HepG2 (cell line): Measurements from ENCODE around the gene EPHA6. TPM values are rescaled to one million over a fixed set of nuclear protein-coding genes. Genes with fewer than 3 reads are reported as not detected.

Experiments used
- ATAC-seq: fragments of 200-7000 bp; cut with Tn5 transposase; 3 replicates; pipeline ENCODE4 v1.9.1; 2020; ENCODE audit warnings: mild to moderate bottlenecking, moderate library complexity
- BruUV-seq: library from RNA; stranded (reverse); fragments of 400-500 nt; replicated peaks from 2 replicates; lab custom pipeline; 2021; lab: Mats Ljungman, UMichigan
- CTCF ChIA-PET: fragments of 300-600 bp; formaldehyde crosslinking; extraction: SDS; loops from one replicate; lab custom pipeline; 2021; ENCODE audit warnings: low total read pairs, inconsistent platforms, low intra/inter-chr PET ratio; lab: Yijun Ruan, JAX
- POLR2A ChIA-PET: fragments of 350-600 bp; sonication (Branson Sonifier 250); formaldehyde crosslinking; loops from one replicate; lab custom pipeline; 2020; ENCODE audit warnings: antibody characterized with exemption, inconsistent platforms; lab: Yijun Ruan, JAX
- DNase-seq: peaks from one replicate; pipeline ENCODE4 v3.0.0-alpha.2; 2015; ENCODE audit warnings: low spot score
- FAIRE-seq: peaks from 3 replicates; lab custom pipeline; 2011; peaks lifted over from hg19 to GRCh38; lab: Jason Lieb, UNC
- H2AFZ ChIP-seq: one replicate; pipeline ENCODE4 v1.6.1; 2011; ENCODE audit warnings: low read length, inconsistent platforms
- H3K27ac ChIP-seq: fragments of 300-600 bp; 3 replicates; pipeline ENCODE4 v1.8.0; 2011; ENCODE audit warnings: mixed run types, mild to moderate bottlenecking, mixed read lengths, low read length, inconsistent platforms; ENCODE audit not compliant: insufficient read depth; ENCODE audit errors: extremely low read length
- H3K27me3 ChIP-seq, 2 experiments: fragments of 200-600 bp in 1 of 2; 2 replicates in 1 of 2; 3 replicates in 1 of 2; pipeline versions ENCODE4 v1.6.0 to v1.8.0; 2011; ENCODE audit warnings: low read length in 2 of 2, mild to moderate bottlenecking in 2 of 2, moderate library complexity in 2 of 2, inconsistent platforms in 1 of 2; ENCODE audit not compliant: insufficient read depth in 2 of 2, control insufficient read depth in 1 of 2
- H3K36me3 ChIP-seq, 2 experiments: fragments of 200-600 bp in 1 of 2; replicated peaks in 1 of 2; 2 replicates in 1 of 2; 3 replicates in 1 of 2; pipeline versions ENCODE4 v1.5.1 to v1.8.0; 2011; ENCODE audit warnings: low read length in 2 of 2, inconsistent platforms in 1 of 2; ENCODE audit not compliant: insufficient read depth in 2 of 2, control insufficient read depth in 1 of 2
- H3K4me1 ChIP-seq: 2 replicates; pipeline ENCODE4 v1.5.1; 2012; ENCODE audit warnings: low read length, inconsistent platforms; ENCODE audit not compliant: insufficient read depth
- H3K4me2 ChIP-seq: 2 replicates; pipeline ENCODE4 v1.6.0; 2011; ENCODE audit warnings: low read depth, low read length, inconsistent platforms
- H3K4me3 ChIP-seq, 3 experiments: fragments of 200-600 bp in 1 of 3; sonication (generic), shearing (Covaris generic) in 1 of 3; replicated peaks in 1 of 3; 2 replicates each; pipeline ENCODE4 v1.5.1; 2011 to 2016; ENCODE audit warnings: low read length in 3 of 3, inconsistent platforms in 2 of 3, low read depth in 2 of 3, mild to moderate bottlenecking in 2 of 3, control low read depth in 1 of 3, mixed read lengths in 1 of 3; ENCODE audit not compliant: insufficient read depth in 1 of 3
- H3K79me2 ChIP-seq: one replicate; pipeline ENCODE4 v1.6.1; 2011; ENCODE audit warnings: low read length, inconsistent platforms; ENCODE audit not compliant: insufficient read depth
- H3K9ac ChIP-seq: 2 replicates; pipeline ENCODE4 v1.6.0; 2011; ENCODE audit warnings: mild to moderate bottlenecking, low read depth, low read length, inconsistent platforms; ENCODE audit not compliant: insufficient read depth
- H3K9me3 ChIP-seq: 2 replicates; pipeline ENCODE4 v1.5.1; 2012; ENCODE audit warnings: mild to moderate bottlenecking, low read length
- H4K20me1 ChIP-seq: 2 replicates; pipeline ENCODE4 v1.6.0; 2011; ENCODE audit warnings: inconsistent platforms, mild to moderate bottlenecking, low read length, moderate library complexity; ENCODE audit not compliant: insufficient read depth
- EEA1 ChIP-seq: sonication (generic); formaldehyde crosslinking; IDR thresholded peaks from 2 replicates; pipeline ENCODE4 v1.5.1; 2020; ENCODE audit warnings: mild to moderate bottlenecking, missing genetic modification reagents, borderline replicate concordance
- MAFK ChIP-seq, 2 experiments: IDR thresholded peaks in 1 of 2; conservative IDR thresholded peaks in 1 of 2; 2 replicates each; pipeline ENCODE4 v1.6.1; 2011; ENCODE audit warnings: improper control_type of control experiment in 2 of 2, low read length in 2 of 2
- MBNL3 ChIP-seq: fragments of 250-450 bp; sonication (Bioruptor Pico); conservative IDR thresholded peaks from 2 replicates; pipeline ENCODE4 v1.8.0; 2022; ENCODE audit warnings: mild to moderate bottlenecking, inconsistent platforms
- MED1 ChIP-seq: sonication (generic); formaldehyde crosslinking; IDR thresholded peaks from 2 replicates; pipeline ENCODE4 v1.4.0; 2020; ENCODE audit warnings: missing genetic modification reagents
- MED8 ChIP-seq: sonication (generic); formaldehyde crosslinking; IDR thresholded peaks from 2 replicates; pipeline ENCODE4 v1.8.1; 2023; ENCODE audit warnings: mild to moderate bottlenecking, missing genetic modification reagents; ENCODE audit not compliant: insufficient replicate concordance
- NFIC ChIP-seq: IDR thresholded peaks from 2 replicates; pipeline ENCODE4 v1.6.1; 2012; ENCODE audit warnings: mild to moderate bottlenecking, low read length, inconsistent platforms
- NFYC ChIP-seq: IDR thresholded peaks from 2 replicates; pipeline ENCODE4 v1.6.1; 2016; ENCODE audit warnings: missing genetic modification reagents, missing compliant biosample characterization
- XBP1 ChIP-seq: sonication (generic); formaldehyde crosslinking; IDR thresholded peaks from 2 replicates; pipeline ENCODE4 v1.5.0; 2020; ENCODE audit warnings: missing genetic modification reagents
- ZNF143 ChIP-seq: sonication (generic); formaldehyde crosslinking; IDR thresholded peaks from 2 replicates; pipeline ENCODE4 v1.4.0; 2020; ENCODE audit warnings: missing genetic modification reagents
- ZNF180 ChIP-seq: sonication (generic); formaldehyde crosslinking; IDR thresholded peaks from 2 replicates; pipeline ENCODE4 v1.4.0; 2020; ENCODE audit warnings: low read depth, missing genetic modification reagents, borderline replicate concordance
- WGBS: methylation state at CpG from one replicate; pipeline ENCODE4 v1.1.6; 2017; ENCODE audit warnings: low lambda C conversion rate; 5-methylcytosine and 5-hydroxymethylcytosine counted together
- in situ Hi-C: cut with HindIII; loops from 2 replicates; pipeline ENCODE4 v1.10.0; 2017; ENCODE audit warnings: low pct_unique_long_range_greater_than_20kb; ENCODE audit not compliant: extremely low pct_ligation_motif_present
- intact Hi-C: fragments of 100-400 bp; cut with micrococcal nuclease; formaldehyde crosslinking; loops from one replicate; pipeline ENCODE4 v1.10.0; 2022; ENCODE audit not compliant: unreplicated experiment
- polyA plus RNA-seq, 8 experiments: library from polyadenylated mRNA; depleted of rRNA in 3 of 8; stranded (reverse) in 7 of 8; unstranded in 1 of 8; fragments of >200 nt; fragmentation: Illumina TruSeq in 4 of 8; extraction: Trizol in 4 of 8; gene quantifications; 2 replicates each; pipeline versions ENCODE4 v1.2.1 to v1.2.3, GENCODE V29; 2011 to 2016; ENCODE audit warnings: low read depth in 4 of 8, missing spikeins in 1 of 8, mixed read lengths in 1 of 8; ENCODE audit not compliant: insufficient read depth in 1 of 8
- total RNA-seq, 5 experiments: library from RNA; depleted of rRNA; stranded (reverse); fragments of >200 nt; fragmentation: Illumina TruSeq; extraction: Trizol; gene quantifications; 2 replicates each; pipeline ENCODE4 v1.2.3, GENCODE V29; 2016; ENCODE audit warnings: low read depth in 1 of 5
- TF ChIP-seq, protein P1 (sequence below): sonication (generic); formaldehyde crosslinking; IDR thresholded peaks from 2 replicates; pipeline ENCODE4 v1.5.0; 2020; ENCODE audit warnings: mild to moderate bottlenecking, missing genetic modification reagents

The EPHA6 gene
- total and polyA plus RNA-seq, 2 of the 13 experiments (the other 11 are each of a cell fraction or from before 2014, with no cell fraction given) = not detected

DNA sequence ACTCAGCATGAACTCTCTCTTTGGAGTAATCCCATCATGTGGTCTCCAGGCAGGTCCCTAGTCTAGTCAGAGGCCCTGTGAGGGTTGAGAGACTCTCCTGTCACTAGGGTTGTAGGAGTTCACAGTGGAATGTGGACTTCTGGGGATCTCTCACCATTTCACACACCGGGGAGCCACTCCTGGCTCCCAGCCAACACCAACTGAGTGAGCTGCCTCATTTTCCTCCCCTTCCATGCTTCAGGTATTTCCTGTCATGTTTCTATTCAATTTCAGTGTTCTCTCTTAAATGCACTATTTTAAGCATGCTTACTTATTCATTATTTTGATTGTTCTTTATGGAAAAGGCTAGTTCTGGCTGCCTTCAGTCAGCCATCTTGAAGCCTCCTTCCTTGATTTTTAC is 482.6 kb downstream of the EPHA6 start:
- no peak overlapping the region for H3K4me2 ChIP-seq
- no peak overlapping the region for H3K27ac ChIP-seq
- POLR2A ChIA-PET = no interaction called here
- no peak overlapping the region for H3K9ac ChIP-seq
- H3K36me3 ChIP-seq = no peaks in the 10 kb centered on the region
- CTCF ChIA-PET = no interaction called here
- no TSS peak for BruUV-seq
- in situ Hi-C loops (no loop called here), intact Hi-C loops (no loop called here)
- no peaks in the 10 kb centered on the region; a peak in 1 of 5 replicates for H3K27me3 ChIP-seq
- H3K79me2 ChIP-seq = no peaks in the 10 kb centered on the region
- no peaks in the 10 kb centered on the region for H4K20me1 ChIP-seq
- TF ChIP-seq ZNF180 (no peak), MED8 (CRISPR knock-in tag) (no peak), NFIC (no peak), MAFK (conservative IDR thresholded peaks at IDR 0.05 in 1 of 2, IDR thresholded peaks at IDR 0.05 in 1 of 2; ENCODE audit: low read length in 2 of 2) (no peak), ZNF143 (no peak), MBNL3 (CRISPR knock-in tag) (no peak), XBP1 (CRISPR knock-in tag) (no peak), NFYC (CRISPR knock-in tag) (no peak), MED1 (CRISPR knock-in tag) (no peak), EEA1 (CRISPR knock-in tag) (no peak)
- TF ChIP-seq, protein P1, sequence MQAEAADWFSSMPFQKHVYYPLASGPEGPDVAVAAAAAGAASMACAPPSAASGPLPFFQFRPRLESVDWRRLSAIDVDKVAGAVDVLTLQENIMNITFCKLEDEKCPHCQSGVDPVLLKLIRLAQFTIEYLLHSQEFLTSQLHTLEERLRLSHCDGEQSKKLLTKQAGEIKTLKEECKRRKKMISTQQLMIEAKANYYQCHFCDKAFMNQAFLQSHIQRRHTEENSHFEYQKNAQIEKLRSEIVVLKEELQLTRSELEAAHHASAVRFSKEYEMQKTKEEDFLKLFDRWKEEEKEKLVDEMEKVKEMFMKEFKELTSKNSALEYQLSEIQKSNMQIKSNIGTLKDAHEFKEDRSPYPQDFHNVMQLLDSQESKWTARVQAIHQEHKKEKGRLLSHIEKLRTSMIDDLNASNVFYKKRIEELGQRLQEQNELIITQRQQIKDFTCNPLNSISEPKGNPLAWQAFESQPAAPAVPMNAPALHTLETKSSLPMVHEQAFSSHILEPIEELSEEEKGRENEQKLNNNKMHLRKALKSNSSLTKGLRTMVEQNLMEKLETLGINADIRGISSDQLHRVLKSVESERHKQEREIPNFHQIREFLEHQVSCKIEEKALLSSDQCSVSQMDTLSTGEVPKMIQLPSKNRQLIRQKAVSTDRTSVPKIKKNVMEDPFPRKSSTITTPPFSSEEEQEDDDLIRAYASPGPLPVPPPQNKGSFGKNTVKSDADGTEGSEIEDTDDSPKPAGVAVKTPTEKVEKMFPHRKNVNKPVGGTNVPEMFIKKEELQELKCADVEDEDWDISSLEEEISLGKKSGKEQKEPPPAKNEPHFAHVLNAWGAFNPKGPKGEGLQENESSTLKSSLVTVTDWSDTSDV (CRISPR knock-in tag) = no peak
- H2AFZ ChIP-seq = no peak overlapping the region
- H3K4me1 ChIP-seq = no peaks in the 10 kb centered on the region
- ATAC-seq (no peak), DNase-seq (no peak), FAIRE-seq (no peak)
- H3K4me3 ChIP-seq = no peak overlapping the region
- 17% methylated on average over 1 of the region's 1 CpG for WGBS
- H3K9me3 ChIP-seq = no peaks in the 10 kb centered on the region; the same call in 1 of the 2 replicates
